H1 (cell line): ENCODE results near the gene SSNA1. TPM values are rescaled to one million over a fixed set of nuclear protein-coding genes. Genes with fewer than 3 reads are reported as not detected.

Source experiments
- CHD7 ChIP-seq: fragments of 300-600 bp; sonication (generic); IDR thresholded peaks from 2 replicates; pipeline ENCODE4 v1.7.1; 2012; ENCODE audit warnings: low read length, moderate library complexity, mild to moderate bottlenecking, inconsistent platforms; ENCODE audit not compliant: insufficient replicate concordance
- CTCF ChIP-seq, 3 experiments: IDR thresholded peaks; 1 replicate in 2 of 3; 2 replicates in 1 of 3; pipeline versions ENCODE4 v1.5.1 to v1.6.1; 2011; ENCODE audit warnings: low read length in 3 of 3, mild to moderate bottlenecking in 3 of 3, inconsistent platforms in 2 of 3, low read depth in 1 of 3, moderate library complexity in 1 of 3; ENCODE audit not compliant: insufficient read depth in 1 of 3; ENCODE audit errors: control extremely low read depth in 1 of 3
- EP300 ChIP-seq, 2 experiments: IDR thresholded peaks; 1 replicate in 1 of 2; 2 replicates in 1 of 2; pipeline ENCODE4 v1.6.1; 2011 to 2012; ENCODE audit warnings: low read depth in 2 of 2, low read length in 2 of 2, mild to moderate bottlenecking in 2 of 2, borderline replicate concordance in 1 of 2, inconsistent platforms in 1 of 2, moderate library complexity in 1 of 2
- SIN3A ChIP-seq, 2 experiments: IDR thresholded peaks in 1 of 2; conservative IDR thresholded peaks in 1 of 2; 2 replicates each; pipeline ENCODE4 v1.6.1; 2011 to 2012; ENCODE audit warnings: low read length in 2 of 2, improper control_type of control experiment in 1 of 2, low read depth in 1 of 2, mild to moderate bottlenecking in 1 of 2
- polyA plus RNA-seq, 7 experiments: library from polyadenylated mRNA; depleted of rRNA in 3 of 7; stranded (reverse) in 5 of 7; unstranded in 2 of 7; fragments of >200 nt in 5 of 7; fragments of 200-250 nt in 2 of 7; gene quantifications; 1 replicate in 5 of 7; 2 replicates in 1 of 7; 4 replicates in 1 of 7; pipeline versions ENCODE4 v1.2.1 to v1.2.3, GENCODE V29; 2011 to 2013; ENCODE audit warnings: missing spikeins in 2 of 7, mixed read lengths in 2 of 7
- total RNA-seq: library from RNA; stranded (reverse); fragmentation: NEBNext Ultra II Directional; extraction: Animal tissue kit (Norgen Biotek cat#: 25700); gene quantifications from 2 replicates; pipeline ENCODE4 v1.2.1, GENCODE V29; 2021

The SSNA1 gene
- total and polyA plus RNA-seq, 2 of the 8 experiments (the other 6 are each of a cell fraction or from before 2014, with no cell fraction given), result 87.3 to 157 TPM

- TF ChIP-seq CTCF (IDR thresholded peaks at IDR 0.05; ENCODE audit: control extremely low read depth in 1 of 3, insufficient read depth in 1 of 3, low read depth in 1 of 3, low read length in 3 of 3) (peak in 1 of 3 experiments; percentile 1; a peak in 1 of 4 replicates), CHD7 (no peak), SIN3A (conservative IDR thresholded peaks at IDR 0.05 in 1 of 2, IDR thresholded peaks at IDR 0.05 in 1 of 2; ENCODE audit: low read depth in 1 of 2, low read length in 2 of 2) (0 out of 4 replicates have a peak, but pooled peaks of 1 of the 2 experiments have one; percentile 43), EP300 (IDR thresholded peaks at IDR 0.05; ENCODE audit: borderline replicate concordance in 1 of 2, low read depth in 2 of 2, low read length in 2 of 2) (no peak)
Observed at GRCh38 chr9:137217276-137218211, 29.1 kb downstream of the SSNA1 start (continued).
